Colonic mucosa (tissue), 4 donors: ENCODE data around the gene TLE2. TPM values are rescaled to one million over a fixed set of nuclear protein-coding genes. Genes with fewer than 3 reads are reported as not detected.
"Not testable (repeated sequence)": the region's sequence is repeated elsewhere in the genome, so short reads cannot be mapped to it uniquely, and the experiment has no call there.

Experiments
- DNase-seq: peaks from one replicate; pipeline ENCODE4 v3.0.0-alpha.2; 2020
- H3K27ac ChIP-seq: fragments of 200-600 bp; one replicate; pipeline ENCODE4 v1.8.0; 2021
- H3K27me3 ChIP-seq: fragments of 200-600 bp; one replicate; pipeline ENCODE4 v1.8.0; 2021
- H3K36me3 ChIP-seq: fragments of 200-600 bp; one replicate; pipeline ENCODE4 v1.8.0; 2021
- H3K4me1 ChIP-seq: fragments of 200-600 bp; one replicate; pipeline ENCODE4 v1.8.0; 2021; ENCODE audit warnings: mild to moderate bottlenecking
- H3K4me3 ChIP-seq: fragments of 200-600 bp; one replicate; pipeline ENCODE4 v1.8.0; 2021
- H3K9ac ChIP-seq, 2 donors: one replicate each; pipeline ENCODE4 v1.7.0; 2013; ENCODE audit warnings: control low read depth in 2 of 2, low read depth in 2 of 2, low read length in 2 of 2
- H3K9me3 ChIP-seq: fragments of 200-600 bp; one replicate; pipeline ENCODE4 v1.8.0; 2021
- CTCF ChIP-seq: fragments of 200-600 bp; IDR thresholded peaks from one replicate; pipeline ENCODE4 v1.8.0; 2022; ENCODE audit warnings: antibody characterized with exemption, mild to moderate bottlenecking
- intact Hi-C: fragments of 100-400 bp; cut with DNase I; formaldehyde crosslinking; loops from one replicate; pipeline ENCODE4 v1.14.1; 2022
- total RNA-seq, 2 donors: library from RNA; stranded (reverse); fragmentation: NEBNext Ultra II Directional in 1 of 2; extraction: Animal tissue kit (Norgen Biotek cat#: 25700) in 1 of 2; gene quantifications; one replicate each; pipeline ENCODE4 v1.2.1, GENCODE V29; 2021
- donor health status: healthy.
- donor health status: DM: no; HTN: no; CAD: no.
- donor health status: DM: no; HTN: no; CAD: no.

The TLE2 gene
- total RNA-seq, 2 donors from 2014 or later: 42.8 to 52.4 TPM

DNA sequence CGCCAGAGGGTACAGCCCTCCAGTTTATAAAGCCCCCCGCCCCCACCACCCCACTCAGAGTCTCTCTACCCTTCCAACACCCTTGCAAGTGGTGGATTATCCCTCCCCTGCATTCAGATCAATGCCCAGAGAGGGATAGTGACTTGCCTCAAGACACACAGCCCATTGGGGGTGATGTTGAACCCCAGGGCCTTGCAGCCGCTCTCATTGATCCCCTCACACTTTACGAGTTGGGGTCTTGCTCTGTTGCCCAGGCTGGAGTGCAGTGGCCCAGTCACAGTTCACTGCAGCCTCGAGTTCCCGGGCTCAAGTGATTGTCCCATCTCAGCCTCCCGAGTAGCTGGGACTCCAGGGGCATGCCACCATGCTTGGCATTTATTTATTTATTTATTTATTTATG lies 11.2 kb downstream of the TLE2 start:
- no peak for DNase-seq
- TF ChIP-seq CTCF: no peak
- Histone ChIP-seq H3K9me3 (no peaks in the 10 kb centered on the region), H3K36me3 (no peaks in the 10 kb centered on the region), H3K27ac (no peak overlapping the region), H3K4me1 (no peaks in the 10 kb centered on the region), H3K9ac (no peak overlapping the region), H3K27me3 (no peaks in the 10 kb centered on the region), H3K4me3 (no peak overlapping the region)
- intact Hi-C loops: no loop called here

DNA sequence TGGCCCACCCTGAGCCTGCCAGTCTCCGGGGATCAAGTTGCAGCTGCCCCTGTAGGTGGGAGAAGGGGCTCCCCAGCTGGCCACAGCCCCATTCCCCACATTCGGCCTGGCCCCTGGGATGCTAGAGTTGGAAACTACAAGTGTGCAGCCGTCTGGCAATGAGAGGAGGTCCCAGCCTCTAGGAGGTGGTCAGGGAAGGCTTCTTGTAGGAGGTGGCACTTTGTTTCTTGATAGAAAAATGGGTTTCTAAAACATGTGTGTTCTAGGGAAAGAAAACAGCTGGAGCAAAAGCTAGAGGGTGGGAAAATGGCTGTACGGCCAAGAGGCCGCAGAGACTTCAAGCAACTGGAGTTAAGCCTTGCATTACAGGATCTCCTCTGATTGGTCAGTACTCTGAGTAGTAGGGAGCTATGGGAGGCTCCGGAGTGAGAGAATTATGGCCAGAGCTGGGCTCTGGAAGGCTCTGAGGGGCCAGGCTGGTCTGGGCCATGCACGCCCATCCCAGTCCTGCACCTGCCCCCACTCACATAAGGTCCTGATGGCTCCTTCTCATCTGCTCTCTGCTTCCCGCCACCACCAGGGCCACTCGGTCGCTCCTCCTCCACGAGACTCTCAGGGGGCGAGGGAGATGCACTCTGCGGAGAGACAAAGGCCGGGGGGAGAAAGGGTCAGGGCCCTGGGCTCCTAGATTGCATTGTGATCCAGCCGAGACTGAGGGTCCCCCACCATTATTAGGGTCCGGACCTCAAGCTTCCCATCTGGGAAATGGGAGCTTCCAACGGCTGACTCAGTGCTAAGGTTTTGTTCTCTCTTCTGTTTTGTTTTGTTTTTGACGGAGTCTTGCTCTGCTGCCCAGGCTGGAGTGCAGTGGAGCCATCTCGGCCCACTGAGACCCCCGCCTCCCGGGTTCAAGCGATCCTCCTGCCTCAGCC lies 13.7 kb downstream of the TLE2 start:
- H3K4me1 ChIP-seq: no peaks in the 10 kb centered on the region
- no peak for TF ChIP-seq CTCF
- H3K9me3 ChIP-seq: no peaks in the 10 kb centered on the region
- DNase-seq: no peak
- no peaks in the 10 kb centered on the region for H3K27me3 ChIP-seq
- no peaks in the 10 kb centered on the region for H3K36me3 ChIP-seq
- intact Hi-C loops: no loop called here
- H3K9ac ChIP-seq: no peak overlapping the region
- no peak overlapping the region for H3K4me3 ChIP-seq
- no peak overlapping the region for H3K27ac ChIP-seq

DNA sequence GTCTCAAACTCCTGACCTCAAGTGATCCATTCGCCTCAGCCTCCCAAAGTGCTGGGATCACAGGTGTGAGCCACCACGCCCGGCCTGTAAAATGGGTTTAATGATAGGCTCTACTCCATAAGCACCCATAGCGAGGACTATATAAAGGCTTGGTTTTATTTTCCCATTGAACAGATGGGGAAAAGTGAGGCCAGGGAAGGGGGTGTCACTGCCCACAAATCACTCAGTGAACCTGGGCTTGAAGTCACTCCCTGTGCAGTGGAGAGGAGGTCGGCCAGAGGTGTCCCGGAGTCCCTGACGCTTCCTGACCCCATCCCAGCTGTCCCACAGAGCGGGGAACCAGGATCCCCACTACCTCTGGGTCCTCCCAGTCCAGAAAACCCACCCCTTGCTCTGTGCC lies 14.9 kb downstream of the TLE2 start:
- Histone ChIP-seq H3K9me3 (no peaks in the 10 kb centered on the region), H3K27me3 (no peaks in the 10 kb centered on the region), H3K4me1 (no peaks in the 10 kb centered on the region), H3K36me3 (no peaks in the 10 kb centered on the region), H3K27ac (no peak overlapping the region), H3K4me3 (no peak overlapping the region), H3K9ac (no peak overlapping the region)
- intact Hi-C loops: no loop called here
- TF ChIP-seq CTCF: no peak
- DNase-seq: no peak

DNA sequence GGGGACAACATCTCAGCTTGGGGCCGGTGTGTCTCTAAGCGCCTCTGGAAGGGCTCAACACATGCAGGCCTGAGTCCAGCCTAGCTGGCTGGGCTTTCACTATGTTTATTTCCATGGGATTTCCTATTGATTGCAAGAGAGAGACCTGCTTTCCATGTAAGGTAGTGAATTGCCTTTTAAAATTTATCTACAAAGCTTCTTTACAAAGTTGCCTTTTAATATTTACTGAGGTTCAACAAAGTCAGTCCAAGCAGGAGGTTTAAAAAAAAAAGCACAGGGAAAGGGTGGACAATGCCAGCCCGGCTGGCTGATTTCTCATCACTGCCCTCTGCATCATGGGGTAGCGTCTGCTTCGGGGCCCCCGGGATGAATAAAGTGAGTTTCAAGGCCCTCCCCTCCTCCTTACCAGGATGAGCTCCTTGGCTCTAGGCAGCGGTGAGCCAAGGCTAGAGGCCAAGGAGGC lies 15.8 kb downstream of the TLE2 start:
- intact Hi-C loops: no loop called here
- no peaks in the 10 kb centered on the region for H3K4me1 ChIP-seq
- DNase-seq: no peak
- H3K27ac ChIP-seq: no peak overlapping the region
- H3K9ac ChIP-seq: no peak overlapping the region
- no peaks in the 10 kb centered on the region for H3K27me3 ChIP-seq
- H3K36me3 ChIP-seq: no peaks in the 10 kb centered on the region
- H3K9me3 ChIP-seq: no peaks in the 10 kb centered on the region
- TF ChIP-seq CTCF: no peak
- H3K4me3 ChIP-seq: no peak overlapping the region

GRCh38 chr19:3012621-3013262 lies 16.3 kb downstream of the TLE2 start:
- Histone ChIP-seq H3K27ac (no peak overlapping the region), H3K9me3 (no peaks in the 10 kb centered on the region), H3K27me3 (no peaks in the 10 kb centered on the region), H3K36me3 (no peaks in the 10 kb centered on the region), H3K4me3 (no peak overlapping the region), H3K9ac (no peak overlapping the region), H3K4me1 (no peaks in the 10 kb centered on the region)
- TF ChIP-seq CTCF: no peak
- intact Hi-C loops: no loop called here
- no peak for DNase-seq

DNA sequence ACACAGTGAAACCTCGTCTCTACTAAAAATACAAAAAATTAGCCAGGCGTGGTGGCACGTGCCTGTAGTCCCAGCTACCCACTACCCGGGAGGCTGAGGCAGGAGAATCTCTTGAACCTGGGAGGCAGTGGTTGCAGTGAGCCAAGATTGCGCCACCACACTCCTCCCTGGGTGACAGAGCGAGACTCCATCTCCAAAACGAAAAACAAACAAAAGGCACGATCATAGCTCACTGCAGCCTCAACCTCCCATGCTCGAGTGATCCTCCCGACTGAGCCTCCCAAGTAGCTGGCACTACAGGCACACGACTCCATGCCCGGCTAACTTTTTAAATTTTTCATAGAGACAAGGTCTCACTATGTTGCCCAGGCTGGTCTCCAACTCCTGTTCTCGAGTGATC lies 17.0 kb downstream of the TLE2 start:
- H3K36me3 ChIP-seq, H3K4me1 ChIP-seq, intact Hi-C loops, H3K27ac ChIP-seq, H3K9me3 ChIP-seq, H3K27me3 ChIP-seq, H3K9ac ChIP-seq, H3K4me3 ChIP-seq, DNase-seq: not testable (repeated sequence)
